Measurements from ENCODE around the gene COPZ2.

COPZ2 gene

GRCh38 chr17:48062273-48062672 lies 24.7 kb upstream of the COPZ2 start:
- no peaks in the 10 kb centered on the region for H3F3A ChIP-seq (ENCODE audit: low read depth)
- no peaks in the 10 kb centered on the region for H3K27me3 ChIP-seq (ENCODE audit: insufficient read depth, low read length, poor library complexity, severe bottlenecking)
- H3K79me2 ChIP-seq (ENCODE audit: insufficient read depth, low read length) = peaks cover 21% of the 10 kb centered on the region; the same call in 1 of the 2 replicates
- no peaks in the 10 kb centered on the region for H3K9me2 ChIP-seq (replicated peaks; ENCODE audit: low read depth, low read length)
- TF ChIP-seq CTCF (conservative IDR thresholded peaks at IDR 0.05; ENCODE audit: low read length) = no peak
- no peak for TF ChIP-seq EZH2phosphoT487 (IDR thresholded peaks at IDR 0.05; ENCODE audit: borderline replicate concordance)
- no peak overlapping the region for H2AFZ ChIP-seq (ENCODE audit: low read length)
- peaks cover 85% of the 10 kb centered on the region for H3K36me3 ChIP-seq (ENCODE audit: insufficient read depth, low read length)
- H4K20me1 ChIP-seq (ENCODE audit: insufficient read depth, low read length, poor library complexity, severe bottlenecking) = peaks cover 6% of the 10 kb centered on the region
- H3K9ac ChIP-seq (ENCODE audit: low read depth, low read length, poor library complexity, severe bottlenecking) = no peak overlapping the region
- no peak overlapping the region for H3K4me3 ChIP-seq (ENCODE audit: low read length, poor library complexity, severe bottlenecking)
- H3K4me1 ChIP-seq (ENCODE audit: insufficient read depth, low read length, poor library complexity, severe bottlenecking) = no peaks in the 10 kb centered on the region
- no peak overlapping the region for H3K4me2 ChIP-seq (ENCODE audit: low read depth, low read length, poor library complexity, severe bottlenecking)
- no peaks in the 10 kb centered on the region for H3K9me3 ChIP-seq (ENCODE audit: insufficient read depth, low read depth, low read length)

GRCh38 chr17:48060249-48060648 lies 22.7 kb upstream of the COPZ2 start:
- Histone ChIP-seq H3K79me2 (ENCODE audit: insufficient read depth, low read length) (peaks cover 41% of the 10 kb centered on the region), H2AFZ (ENCODE audit: low read length) (no peak overlapping the region), H3K9me3 (ENCODE audit: insufficient read depth, low read depth, low read length) (no peaks in the 10 kb centered on the region), H4K20me1 (ENCODE audit: insufficient read depth, low read length, poor library complexity, severe bottlenecking) (peaks cover 22% of the 10 kb centered on the region), H3K36me3 (ENCODE audit: insufficient read depth, low read length) (peaks cover 87% of the 10 kb centered on the region), H3K4me2 (ENCODE audit: low read depth, low read length, poor library complexity, severe bottlenecking) (no peak overlapping the region), H3F3A (ENCODE audit: low read depth) (no peaks in the 10 kb centered on the region), H3K9ac (ENCODE audit: low read depth, low read length, poor library complexity, severe bottlenecking) (no peak overlapping the region), H3K9me2 (replicated peaks; ENCODE audit: low read depth, low read length) (no peaks in the 10 kb centered on the region), H3K4me3 (ENCODE audit: low read length, poor library complexity, severe bottlenecking) (no peak overlapping the region), H3K27me3 (ENCODE audit: insufficient read depth, low read length, poor library complexity, severe bottlenecking) (no peaks in the 10 kb centered on the region), H3K4me1 (ENCODE audit: insufficient read depth, low read length, poor library complexity, severe bottlenecking) (peaks cover 11% of the 10 kb centered on the region)
- no peak for TF ChIP-seq EZH2phosphoT487 (IDR thresholded peaks at IDR 0.05; ENCODE audit: borderline replicate concordance)
- TF ChIP-seq CTCF (conservative IDR thresholded peaks at IDR 0.05; ENCODE audit: low read length) = no peak

- H3F3A ChIP-seq (ENCODE audit: low read depth) = no peaks in the 10 kb centered on the region
- TF ChIP-seq EZH2phosphoT487 (IDR thresholded peaks at IDR 0.05; ENCODE audit: borderline replicate concordance) (no peak), CTCF (conservative IDR thresholded peaks at IDR 0.05; ENCODE audit: low read length) (no peak)
- no peak overlapping the region for H3K4me2 ChIP-seq (ENCODE audit: low read depth, low read length, poor library complexity, severe bottlenecking)
- no peak overlapping the region for H3K9ac ChIP-seq (ENCODE audit: low read depth, low read length, poor library complexity, severe bottlenecking)
- H3K9me2 ChIP-seq (replicated peaks; ENCODE audit: low read depth, low read length) = no peaks in the 10 kb centered on the region
- no peaks in the 10 kb centered on the region for H3K27me3 ChIP-seq (ENCODE audit: insufficient read depth, low read length, poor library complexity, severe bottlenecking)
- H4K20me1 ChIP-seq (ENCODE audit: insufficient read depth, low read length, poor library complexity, severe bottlenecking) = peaks cover 32% of the 10 kb centered on the region
- H3K4me1 ChIP-seq (ENCODE audit: insufficient read depth, low read length, poor library complexity, severe bottlenecking) = peaks cover 19% of the 10 kb centered on the region
- no peak overlapping the region for H2AFZ ChIP-seq (ENCODE audit: low read length)
- peaks cover 52% of the 10 kb centered on the region for H3K79me2 ChIP-seq (ENCODE audit: insufficient read depth, low read length)
- peaks cover 76% of the 10 kb centered on the region for H3K36me3 ChIP-seq (ENCODE audit: insufficient read depth, low read length)
- no peaks in the 10 kb centered on the region for H3K9me3 ChIP-seq (ENCODE audit: insufficient read depth, low read depth, low read length)
- no peak overlapping the region for H3K4me3 ChIP-seq (ENCODE audit: low read length, poor library complexity, severe bottlenecking)
Observed at GRCh38 chr17:48059125-48059668, 21.6 kb upstream of the COPZ2 start.

Measured in Loucy (cell line).